SU-DHL-6 (cell line): ENCODE measurements around the gene CPED1.

Experiments used
- H2AFZ ChIP-seq: fragments of 200-600 bp; sonication (generic); 2 replicates; pipeline ENCODE4 v1.6.1; 2014; ENCODE audit warnings: low read depth, mild to moderate bottlenecking, moderate library complexity, mixed read lengths, antibody characterized with exemption, low read length; ENCODE audit not compliant: severe bottlenecking
- H3F3A ChIP-seq: fragments of 200-600 bp; shearing (Covaris generic); 2 replicates; pipeline ENCODE4 v1.6.0; 2016; ENCODE audit warnings: antibody characterized with exemption, mild to moderate bottlenecking; ENCODE audit not compliant: insufficient read depth
- H3K27ac ChIP-seq: fragments of 200-600 bp; sonication (generic); 2 replicates; pipeline ENCODE4 v1.5.1; 2016; ENCODE audit warnings: low read depth, mild to moderate bottlenecking, low read length, moderate library complexity, mixed read lengths
- H3K27me3 ChIP-seq: fragments of 200-600 bp; sonication (generic), shearing (Covaris generic); 2 replicates; pipeline ENCODE4 v1.6.0; 2014; ENCODE audit warnings: mild to moderate bottlenecking, low read length
- H3K36me3 ChIP-seq: fragments of 200-600 bp; sonication (generic); 2 replicates; pipeline ENCODE4 v1.6.1; 2014; ENCODE audit warnings: mild to moderate bottlenecking, low read length, mixed read lengths
- H3K4me2 ChIP-seq: fragments of 300-600, 200-600 bp; shearing (Covaris generic), sonication (generic); 2 replicates; pipeline ENCODE4 v1.6.0; 2014; ENCODE audit warnings: low read length, low read depth, mild to moderate bottlenecking; ENCODE audit not compliant: poor library complexity, severe bottlenecking
- H3K4me3 ChIP-seq: fragments of 200-600 bp; sonication (generic); 2 replicates; pipeline ENCODE4 v1.5.1; 2014; ENCODE audit warnings: antibody characterized with exemption, low read length, mild to moderate bottlenecking, mixed read lengths; ENCODE audit not compliant: insufficient read depth, poor library complexity, severe bottlenecking
- H3K79me2 ChIP-seq: fragments of 200-600 bp; sonication (generic); 2 replicates; pipeline ENCODE4 v1.6.1; 2014; ENCODE audit warnings: mild to moderate bottlenecking, low read length, moderate library complexity; ENCODE audit not compliant: insufficient read depth
- H3K9ac ChIP-seq: fragments of 200-600 bp; sonication (generic); 2 replicates; pipeline ENCODE4 v1.7.0; 2014; ENCODE audit warnings: mild to moderate bottlenecking, low read length
- H3K9me2 ChIP-seq: fragments of 200-600 bp; sonication (generic); replicated peaks from 2 replicates; pipeline ENCODE4 v1.6.1; 2014; ENCODE audit warnings: low read length; ENCODE audit not compliant: insufficient read depth
- H3K9me3 ChIP-seq: fragments of 200-600 bp; sonication (generic); 2 replicates; pipeline ENCODE4 v1.6.1; 2014; ENCODE audit warnings: low read length, mixed read lengths; ENCODE audit not compliant: insufficient read depth
- H4K20me1 ChIP-seq: fragments of 200-600 bp; sonication (generic); 2 replicates; pipeline ENCODE4 v1.6.1; 2014; ENCODE audit warnings: low read depth, mild to moderate bottlenecking, antibody characterized with exemption, low read length, moderate library complexity, mixed read lengths
- CTCF ChIP-seq: fragments of 200-600 bp; sonication (generic); IDR thresholded peaks from one replicate; pipeline ENCODE4 v1.5.1; 2017; ENCODE audit warnings: antibody characterized with exemption, mild to moderate bottlenecking, low read length, moderate library complexity; ENCODE audit not compliant: insufficient read depth, poor library complexity, severe bottlenecking
- EZH2phosphoT487 ChIP-seq: fragments of 200-600 bp; sonication (generic), shearing (Covaris generic); conservative IDR thresholded peaks from 2 replicates; pipeline ENCODE4 v1.6.1; 2018; ENCODE audit warnings: mild to moderate bottlenecking, antibody characterized with exemption, low read length, moderate library complexity, mixed read lengths

The CPED1 gene

GRCh38 chr7:120996333-120996987 lies 7.9 kb downstream of the CPED1 start:
- Histone ChIP-seq H3K9me3 (no peaks in the 10 kb centered on the region), H3K79me2 (no peaks in the 10 kb centered on the region), H3K27ac (no peak overlapping the region), H4K20me1 (no peaks in the 10 kb centered on the region), H3K9me2 (no peaks in the 10 kb centered on the region), H3K9ac (no peak overlapping the region), H3K4me3 (no peak overlapping the region), H3K27me3 (no peaks in the 10 kb centered on the region), H3F3A (no peaks in the 10 kb centered on the region), H3K36me3 (no peaks in the 10 kb centered on the region), H3K4me2 (no peak overlapping the region), H2AFZ (no peak overlapping the region)
- TF ChIP-seq CTCF = no peak
- TF ChIP-seq EZH2phosphoT487 = no peak

- TF ChIP-seq EZH2phosphoT487 = no peak
- TF ChIP-seq CTCF = no peak
- Histone ChIP-seq H3K9me3 (no peaks in the 10 kb centered on the region), H3K27ac (no peak overlapping the region), H4K20me1 (no peaks in the 10 kb centered on the region), H3K36me3 (no peaks in the 10 kb centered on the region), H3K79me2 (no peaks in the 10 kb centered on the region), H3K4me2 (no peak overlapping the region), H3K9ac (no peak overlapping the region), H3K4me3 (no peak overlapping the region), H2AFZ (no peak overlapping the region), H3F3A (no peaks in the 10 kb centered on the region), H3K27me3 (no peaks in the 10 kb centered on the region), H3K9me2 (no peaks in the 10 kb centered on the region)
Observed at GRCh38 chr7:120996988-120997345, 8.5 kb downstream of the CPED1 start.

GRCh38 chr7:120997882-120998474 lies 9.5 kb downstream of the CPED1 start:
- H3K79me2 ChIP-seq = no peaks in the 10 kb centered on the region
- no peaks in the 10 kb centered on the region for H3F3A ChIP-seq
- TF ChIP-seq CTCF (no peak), EZH2phosphoT487 (no peak)
- no peaks in the 10 kb centered on the region for H3K9me2 ChIP-seq
- H3K4me3 ChIP-seq = no peak overlapping the region
- H3K9ac ChIP-seq = no peak overlapping the region
- H3K27ac ChIP-seq = no peak overlapping the region
- no peaks in the 10 kb centered on the region for H3K27me3 ChIP-seq
- H2AFZ ChIP-seq = no peak overlapping the region
- H3K9me3 ChIP-seq = no peaks in the 10 kb centered on the region
- no peaks in the 10 kb centered on the region for H3K36me3 ChIP-seq
- H3K4me2 ChIP-seq = no peak overlapping the region
- H4K20me1 ChIP-seq = no peaks in the 10 kb centered on the region
